ENCODE data around the gene INMT. TPM values are rescaled to one million over a fixed set of nuclear protein-coding genes. Genes with fewer than 3 reads are reported as not detected.

INMT gene
- total RNA-seq, 4 donors from 2014 or later: 115 to 212 (median 131) TPM

GRCh38 chr7:30723776-30724175 is 28.2 kb upstream of the INMT start:
- no peaks in the 10 kb centered on the region for H3K4me1 ChIP-seq
- peaks cover 0 to 7% (median 0%) of the 10 kb centered on the region in 3 donors for H3K9me3 ChIP-seq
- H3K27me3 ChIP-seq: no peaks in the 10 kb centered on the region
- no peaks in the 10 kb centered on the region for H3K36me3 ChIP-seq
- no peak overlapping the region for H3K27ac ChIP-seq
- 52 to 71% methylated on average over 2 to 3 of the region's 4 CpGs for WGBS, 2 donors (ENCODE audit: low coverage in 1 of 2)
- ATAC-seq: no peak
- no peak overlapping the region for H3K4me3 ChIP-seq
- TF ChIP-seq CTCF (IDR thresholded peaks at IDR 0.05) (no peak), POLR2A (IDR thresholded peaks at IDR 0.05) (no peak), EP300 (IDR thresholded peaks at IDR 0.05) (no peak), POLR2AphosphoS5 (IDR thresholded peaks at IDR 0.05) (no peak)

- no peaks in the 10 kb centered on the region for H3K36me3 ChIP-seq
- H3K27me3 ChIP-seq: no peaks in the 10 kb centered on the region
- no peak overlapping the region for H3K4me3 ChIP-seq
- ATAC-seq: no peak
- H3K4me1 ChIP-seq: no peaks in the 10 kb centered on the region
- H3K27ac ChIP-seq: no peak overlapping the region
- 100% methylated on average over 2 of the region's 7 CpGs; no CpG with 5 or more reads in 1 of the 2 donors for WGBS, 2 donors (ENCODE audit: low coverage in 1 of 2)
- no peak for TF ChIP-seq CTCF (IDR thresholded peaks at IDR 0.05)
- no peak for TF ChIP-seq EP300 (IDR thresholded peaks at IDR 0.05)
- no peak for TF ChIP-seq POLR2A (IDR thresholded peaks at IDR 0.05)
- TF ChIP-seq POLR2AphosphoS5 (IDR thresholded peaks at IDR 0.05): no peak
- H3K9me3 ChIP-seq: no peaks in the 10 kb centered on the region
Measured at GRCh38 chr7:30726296-30727006, 25.5 kb upstream of the INMT start.

GRCh38 chr7:30727061-30727945 is 24.6 kb upstream of the INMT start:
- no peaks in the 10 kb centered on the region for H3K4me1 ChIP-seq
- no peaks in the 10 kb centered on the region for H3K36me3 ChIP-seq
- H3K9me3 ChIP-seq: no peaks in the 10 kb centered on the region
- no peaks in the 10 kb centered on the region for H3K27me3 ChIP-seq
- TF ChIP-seq POLR2AphosphoS5 (IDR thresholded peaks at IDR 0.05) (no peak), POLR2A (IDR thresholded peaks at IDR 0.05) (no peak), EP300 (IDR thresholded peaks at IDR 0.05) (no peak), CTCF (IDR thresholded peaks at IDR 0.05) (no peak)
- no peak overlapping the region for H3K27ac ChIP-seq
- ATAC-seq: no peak
- 28 to 50% methylated on average over 2 to 3 of the region's 8 CpGs for WGBS, 2 donors (ENCODE audit: low coverage in 1 of 2)
- H3K4me3 ChIP-seq: no peak overlapping the region

GRCh38 chr7:30728591-30729100 is 23.3 kb upstream of the INMT start:
- Histone ChIP-seq H3K4me3 (no peak overlapping the region), H3K4me1 (no peaks in the 10 kb centered on the region), H3K27ac (no peak overlapping the region), H3K36me3 (no peaks in the 10 kb centered on the region), H3K27me3 (peaks cover 10% of the 10 kb centered on the region), H3K9me3 (no peaks in the 10 kb centered on the region)
- no peak for ATAC-seq
- no peak for TF ChIP-seq POLR2A (IDR thresholded peaks at IDR 0.05)
- TF ChIP-seq POLR2AphosphoS5 (IDR thresholded peaks at IDR 0.05): no peak
- no peak for TF ChIP-seq EP300 (IDR thresholded peaks at IDR 0.05)
- TF ChIP-seq CTCF (IDR thresholded peaks at IDR 0.05): no peak
- WGBS, 2 donors (ENCODE audit: low coverage in 1 of 2): 75 to 95% methylated on average over 3 to 4 of the region's 6 CpGs
